GM12874 (cell line): ENCODE results near the gene NLRP9.

ENCODE experiments used
- TF ChIP-seq, protein P1 (sequence below): IDR thresholded peaks from 2 replicates; pipeline ENCODE4 v1.5.1; 2011; ENCODE audit warnings: low read depth, mild to moderate bottlenecking, control low read depth, low read length, moderate library complexity; ENCODE audit not compliant: insufficient read depth

NLRP9 gene

DNA sequence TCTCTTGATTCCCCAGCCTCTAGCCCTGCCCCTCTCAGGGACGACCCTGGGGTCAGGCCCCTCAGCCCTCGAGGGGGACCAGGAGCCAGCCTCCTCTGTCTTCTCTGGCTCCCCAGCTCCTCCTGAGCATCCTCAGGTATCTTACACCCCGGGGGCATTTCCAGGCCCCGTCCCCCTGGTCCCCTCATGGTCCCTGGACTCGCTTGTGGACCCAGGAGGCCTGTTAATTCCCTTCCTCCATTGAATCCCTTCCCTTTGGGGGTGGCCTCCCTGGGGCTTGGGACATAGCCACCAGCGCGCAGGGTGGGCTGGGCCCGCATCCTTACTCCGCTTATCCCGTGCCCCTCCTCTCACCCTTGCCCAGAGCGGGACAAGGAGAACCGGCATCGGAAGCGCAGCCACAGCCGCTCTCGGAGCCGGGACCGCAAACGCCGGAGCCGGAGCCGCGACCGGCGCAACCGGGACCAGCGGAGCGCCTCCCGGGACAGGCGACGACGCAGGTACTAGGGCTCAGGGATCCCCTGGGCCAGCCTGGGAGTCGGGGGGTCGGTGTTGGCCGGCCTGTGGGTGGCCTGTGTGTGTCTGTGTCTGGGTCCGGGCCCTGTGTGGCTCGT is 79.2 kb downstream of the NLRP9 start:
- TF ChIP-seq, protein P1, sequence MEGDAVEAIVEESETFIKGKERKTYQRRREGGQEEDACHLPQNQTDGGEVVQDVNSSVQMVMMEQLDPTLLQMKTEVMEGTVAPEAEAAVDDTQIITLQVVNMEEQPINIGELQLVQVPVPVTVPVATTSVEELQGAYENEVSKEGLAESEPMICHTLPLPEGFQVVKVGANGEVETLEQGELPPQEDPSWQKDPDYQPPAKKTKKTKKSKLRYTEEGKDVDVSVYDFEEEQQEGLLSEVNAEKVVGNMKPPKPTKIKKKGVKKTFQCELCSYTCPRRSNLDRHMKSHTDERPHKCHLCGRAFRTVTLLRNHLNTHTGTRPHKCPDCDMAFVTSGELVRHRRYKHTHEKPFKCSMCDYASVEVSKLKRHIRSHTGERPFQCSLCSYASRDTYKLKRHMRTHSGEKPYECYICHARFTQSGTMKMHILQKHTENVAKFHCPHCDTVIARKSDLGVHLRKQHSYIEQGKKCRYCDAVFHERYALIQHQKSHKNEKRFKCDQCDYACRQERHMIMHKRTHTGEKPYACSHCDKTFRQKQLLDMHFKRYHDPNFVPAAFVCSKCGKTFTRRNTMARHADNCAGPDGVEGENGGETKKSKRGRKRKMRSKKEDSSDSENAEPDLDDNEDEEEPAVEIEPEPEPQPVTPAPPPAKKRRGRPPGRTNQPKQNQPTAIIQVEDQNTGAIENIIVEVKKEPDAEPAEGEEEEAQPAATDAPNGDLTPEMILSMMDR: no peak
